ENCODE measurements around the gene IGF1R.

The IGF1R gene

GRCh38 chr15:98842192-98842972 is 194.0 kb downstream of the IGF1R start:
- peak; percentile 48 for DNase-seq

GRCh38 chr15:98842973-98843285 is 194.6 kb downstream of the IGF1R start:
- no peak for DNase-seq

- no peak for DNase-seq
Observed at GRCh38 chr15:98843844-98844243, 195.5 kb downstream of the IGF1R start.

- no peak for DNase-seq
Observed at GRCh38 chr15:98844261-98844660, 195.9 kb downstream of the IGF1R start.

GRCh38 chr15:98845138-98845884 is 197.0 kb downstream of the IGF1R start:
- no peak for DNase-seq

- peak; percentile 69 for DNase-seq
Observed at GRCh38 chr15:98850961-98851572, 202.7 kb downstream of the IGF1R start.

- DNase-seq = peak; percentile 92
Observed at GRCh38 chr15:98853161-98853560, 204.8 kb downstream of the IGF1R start.

- DNase-seq = no peak
Observed at GRCh38 chr15:98853617-98854420, 205.5 kb downstream of the IGF1R start.

GRCh38 chr15:98854496-98854895 is 206.2 kb downstream of the IGF1R start:
- no peak for DNase-seq

GRCh38 chr15:98855067-98855814 is 206.9 kb downstream of the IGF1R start:
- no peak for DNase-seq

GRCh38 chr15:98855815-98856531 is 207.6 kb downstream of the IGF1R start:
- DNase-seq = no peak

- DNase-seq = peak; percentile 94
Observed at GRCh38 chr15:98856532-98856907, 208.2 kb downstream of the IGF1R start.

- DNase-seq = no peak
Observed at GRCh38 chr15:98858610-98859023, 210.3 kb downstream of the IGF1R start.

- DNase-seq = no peak
Observed at GRCh38 chr15:98859149-98859548, 210.8 kb downstream of the IGF1R start.

GRCh38 chr15:98860281-98861041 is 212.1 kb downstream of the IGF1R start:
- peak; percentile 57 for DNase-seq

GRCh38 chr15:98861188-98861587 is 212.8 kb downstream of the IGF1R start:
- no peak for DNase-seq

GRCh38 chr15:98863983-98864382 is 215.6 kb downstream of the IGF1R start:
- DNase-seq = no peak

- DNase-seq = peak; percentile 82
Observed at GRCh38 chr15:98865397-98866339, 217.3 kb downstream of the IGF1R start.

GRCh38 chr15:98866511-98866910 is 218.2 kb downstream of the IGF1R start:
- peak; percentile 80 for DNase-seq

GRCh38 chr15:98868564-98868963 is 220.2 kb downstream of the IGF1R start:
- no peak for DNase-seq

Measured in fibroblast of skin of right quadriceps (primary cell).